ENCODE data around the gene STX19. TPM values are rescaled to one million over a fixed set of nuclear protein-coding genes. Genes with fewer than 3 reads are reported as not detected.
"Not testable (repeated sequence)": the region's sequence is repeated elsewhere in the genome, so short reads cannot be mapped to it uniquely, and the experiment has no call there.

The STX19 gene
- total RNA-seq, 5 donors from 2014 or later (not counting 1 experiment from before 2014, with no cell fraction given): not detected

GRCh38 chr3:93973131-93974126 is 55.0 kb downstream of the STX19 start, which contains the start of gene PROS1:
Gene PROS1 (minus strand): TSS chr3:93973896. CDS start chr3:93973749, 147 bp downstream.
- Mint-ChIP-seq H3K9me3 (no peaks in the 10 kb centered on the region), H3K36me3 (no peaks in the 10 kb centered on the region), H3K4me3 (peak within 1 kb of the TSS; percentile 70 to 80 (median 78)), H3K27ac (no peak within 1 kb of the TSS), H3K4me1 (peaks cover 8 to 12% (median 11%) of the 10 kb centered on the region in 3 donors), H3K27me3 (peaks cover 12 to 19% of the 10 kb centered on the region in 2 donors)
- Histone ChIP-seq H3K27ac (ENCODE audit: low read length) (no peak within 1 kb of the TSS), H3K9me3 (no peaks in the 10 kb centered on the region), H3K27me3 (replicated peaks in 1 of 2; ENCODE audit: control insufficient read depth in 2 of 2, extremely low read depth in 1 of 2, insufficient read depth in 2 of 2, low read length in 1 of 2) (peaks cover 0 to 24% of the 10 kb centered on the region in 2 experiments), H3K4me3 (ENCODE audit: control insufficient read depth in 1 of 2, extremely low read depth in 1 of 2, low read length in 1 of 2) (peak within 1 kb of the TSS; percentile 43 to 82), H3K4me1 (ENCODE audit: control insufficient read depth in 1 of 2, extremely low read depth in 1 of 2, insufficient read depth in 2 of 2, low read length in 2 of 2) (peaks cover 5 to 11% of the 10 kb centered on the region in 2 experiments), H3K36me3 (ENCODE audit: control insufficient read depth in 2 of 2, extremely low read depth in 1 of 2, insufficient read depth in 1 of 2, low read length in 1 of 2) (no peaks in the 10 kb centered on the region)
- ChIA-PET POLR2A (interaction anchor here in 1 of 2 donors (0.6 kb wide), 1 partner anchor 20 kb away, joined by 4 read pairs; no protein-coding TSS in a partner anchor), CTCF (interaction anchor here in 1 of 2 donors (1.0 kb wide), 1 partner anchor 96 kb away, joined by 3 read pairs; no protein-coding TSS in a partner anchor)
- DNase-seq: peak in 31 of 35 experiments; percentile 9 to 58 (median 23)
- 1% methylated on average over 34 of the region's 53 CpGs for WGBS (ENCODE audit: insufficient coverage)
- peak; percentile 91 to 96 (median 94) for ATAC-seq (replicated peaks in 1 of 4)

- no peaks in the 10 kb centered on the region for H3K36me3 ChIP-seq (ENCODE audit: control insufficient read depth in 2 of 2, extremely low read depth in 1 of 2, insufficient read depth in 1 of 2, low read length in 1 of 2)
- POLR2A ChIA-PET: no interaction called here
- H3K4me3 ChIP-seq (ENCODE audit: control insufficient read depth in 1 of 2, extremely low read depth in 1 of 2, low read length in 1 of 2): no peak overlapping the region
- Mint-ChIP-seq H3K36me3 (no peaks in the 10 kb centered on the region), H3K27ac (no peak overlapping the region), H3K4me1 (peaks cover 8 to 12% (median 11%) of the 10 kb centered on the region in 3 donors), H3K4me3 (no peak overlapping the region), H3K9me3 (no peaks in the 10 kb centered on the region), H3K27me3 (peaks cover 19 to 21% of the 10 kb centered on the region in 2 donors)
- 80% methylated on average over 1 of the region's 1 CpG for WGBS (ENCODE audit: insufficient coverage)
- ATAC-seq (replicated peaks in 1 of 4): no peak
- CTCF ChIA-PET: no interaction called here
- H3K9me3 ChIP-seq: no peaks in the 10 kb centered on the region
- H3K27me3 ChIP-seq (replicated peaks in 1 of 2; ENCODE audit: control insufficient read depth in 2 of 2, extremely low read depth in 1 of 2, insufficient read depth in 2 of 2, low read length in 1 of 2): peaks cover 0 to 24% of the 10 kb centered on the region in 2 experiments
- no peak for DNase-seq
- no peak overlapping the region for H3K27ac ChIP-seq (ENCODE audit: low read length)
- H3K4me1 ChIP-seq (ENCODE audit: control insufficient read depth in 1 of 2, extremely low read depth in 1 of 2, insufficient read depth in 2 of 2, low read length in 2 of 2): peaks cover 5 to 11% of the 10 kb centered on the region in 2 experiments
Observed at GRCh38 chr3:93969997-93970396, 58.4 kb downstream of the STX19 start.

GRCh38 chr3:93969443-93969842 is 59.0 kb downstream of the STX19 start:
- no peak overlapping the region for H3K4me3 ChIP-seq (ENCODE audit: control insufficient read depth in 1 of 2, extremely low read depth in 1 of 2, low read length in 1 of 2)
- POLR2A ChIA-PET: no interaction called here
- no peaks in the 10 kb centered on the region for H3K36me3 Mint-ChIP-seq
- H3K4me1 ChIP-seq (ENCODE audit: control insufficient read depth in 1 of 2, extremely low read depth in 1 of 2, insufficient read depth in 2 of 2, low read length in 2 of 2): peaks cover 5 to 11% of the 10 kb centered on the region in 2 experiments
- no peaks in the 10 kb centered on the region for H3K36me3 ChIP-seq (ENCODE audit: control insufficient read depth in 2 of 2, extremely low read depth in 1 of 2, insufficient read depth in 1 of 2, low read length in 1 of 2)
- H3K27ac ChIP-seq (ENCODE audit: low read length): no peak overlapping the region
- peaks cover 8 to 12% (median 11%) of the 10 kb centered on the region in 3 donors for H3K4me1 Mint-ChIP-seq
- no peak overlapping the region for H3K27ac Mint-ChIP-seq
- H3K9me3 ChIP-seq: no peaks in the 10 kb centered on the region
- DNase-seq (no peak), ATAC-seq (replicated peaks in 1 of 4) (no peak)
- H3K9me3 Mint-ChIP-seq: no peaks in the 10 kb centered on the region
- H3K27me3 ChIP-seq (replicated peaks in 1 of 2; ENCODE audit: control insufficient read depth in 2 of 2, extremely low read depth in 1 of 2, insufficient read depth in 2 of 2, low read length in 1 of 2): peaks cover 0 to 19% of the 10 kb centered on the region in 2 experiments
- WGBS (ENCODE audit: insufficient coverage): 61% methylated on average over 3 of the region's 3 CpGs
- H3K27me3 Mint-ChIP-seq: peaks cover 20 to 21% of the 10 kb centered on the region in 2 donors
- H3K4me3 Mint-ChIP-seq: no peak overlapping the region
- CTCF ChIA-PET: no interaction called here

- H3K27ac Mint-ChIP-seq; H3K9me3 Mint-ChIP-seq; H3K4me3 Mint-ChIP-seq; H3K4me3 ChIP-seq (ENCODE audit: control insufficient read depth in 1 of 2, extremely low read depth in 1 of 2, low read length in 1 of 2); H3K27me3 ChIP-seq (replicated peaks in 1 of 2; ENCODE audit: control insufficient read depth in 2 of 2, extremely low read depth in 1 of 2, insufficient read depth in 2 of 2, low read length in 1 of 2); H3K36me3 Mint-ChIP-seq; ATAC-seq (replicated peaks in 1 of 4); H3K36me3 ChIP-seq (ENCODE audit: control insufficient read depth in 2 of 2, extremely low read depth in 1 of 2, insufficient read depth in 1 of 2, low read length in 1 of 2); H3K4me1 Mint-ChIP-seq; H3K9me3 ChIP-seq; H3K4me1 ChIP-seq (ENCODE audit: control insufficient read depth in 1 of 2, extremely low read depth in 1 of 2, insufficient read depth in 2 of 2, low read length in 2 of 2); DNase-seq; POLR2A ChIA-PET; H3K27ac ChIP-seq (ENCODE audit: low read length): not testable (repeated sequence)
- peaks cover 7 to 19% of the 10 kb centered on the region in 2 donors for H3K27me3 Mint-ChIP-seq
- CTCF ChIA-PET: interaction anchor here in 1 of 2 donors (0.5 kb wide), 1 partner anchor 832 kb away, joined by 4 read pairs; no protein-coding TSS in a partner anchor
- WGBS (ENCODE audit: insufficient coverage): 94% methylated on average over 16 of the region's 19 CpGs
Observed at GRCh38 chr3:93965106-93965505, 63.3 kb downstream of the STX19 start.

Other genes starting within 250 kb of the STX19 start
- under 1 TPM in 3 of 5 donors, not detected in 2; 0.32 to 0.39 (median 0.32) TPM for gene PROS1, start 54.7 kb downstream of the STX19 start, total RNA-seq
- gene ARL13B, start 48.4 kb downstream of the STX19 start, total RNA-seq: 10 to 100 TPM in 1 of 5 donors, 1 to 10 TPM in 4; 6.0 to 11.5 (median 9.2) TPM
- gene DHFR2, start 34.3 kb upstream of the STX19 start, total RNA-seq: 10 to 100 TPM in 1 of 5 donors, 1 to 10 TPM in 4; 3.5 to 11.4 (median 8.6) TPM
- gene NSUN3, start 34.5 kb upstream of the STX19 start, total RNA-seq: 10 to 100 TPM; 15.8 to 20.0 (median 18.4) TPM